Stomach (tissue), 9 donors: ENCODE measurements around the gene CCDC137. TPM values are rescaled to one million over a fixed set of nuclear protein-coding genes. Genes with fewer than 3 reads are reported as not detected.

Experiments used
- DNase-seq, 2 donors: peaks; one replicate each; pipeline versions ENCODE4 v3.0.0 to v3.0.0-alpha.2; 2013 to 2019
- H3K27ac ChIP-seq, 5 donors: fragments of 200-600 bp in 4 of 5; sonication (generic) in 4 of 5; one replicate each; pipeline ENCODE4 v1.5.1; 2013 to 2019; ENCODE audit warnings: mild to moderate bottlenecking in 1 of 5, moderate library complexity in 1 of 5
- H3K27me3 ChIP-seq, 3 donors: fragments of 200-600 bp; sonication (generic); one replicate each; pipeline ENCODE4 v1.5.1; 2017 to 2019; ENCODE audit warnings: mixed run types in 1 of 3
- H3K36me3 ChIP-seq, 4 donors: fragments of 200-600 bp; sonication (generic); 1 replicate in 3 of 4; 2 replicates in 1 of 4; pipeline ENCODE4 v1.5.1; 2016 to 2019
- H3K4me1 ChIP-seq, 4 donors: fragments of 200-600 bp; sonication (generic); one replicate each; pipeline ENCODE4 v1.5.1; 2016 to 2019
- H3K4me3 ChIP-seq, 4 donors: fragments of 200-600 bp; sonication (generic) in 3 of 4; one replicate each; pipeline ENCODE4 v1.5.1; 2016 to 2019; ENCODE audit warnings: mild to moderate bottlenecking in 1 of 4
- H3K9me3 ChIP-seq, 4 donors: fragments of 200-600 bp; sonication (generic); one replicate each; pipeline ENCODE4 v1.5.1; 2016 to 2019
- CTCF ChIP-seq, 7 experiments: fragments of 450-650 bp in 4 of 7; fragments of 200-600 bp in 3 of 7; sonication (generic) in 3 of 7; IDR thresholded peaks; one replicate each; pipeline ENCODE4 v1.5.1; 2016 to 2019; ENCODE audit warnings: antibody characterized with exemption in 7 of 7, control low read depth in 2 of 7, mild to moderate bottlenecking in 1 of 7
- EP300 ChIP-seq: sonication (generic); formaldehyde crosslinking; IDR thresholded peaks from one replicate; pipeline ENCODE4 v1.6.1; 2017; ENCODE audit warnings: antibody characterized with exemption
- POLR2A ChIP-seq, 4 donors: fragments of 450-650 bp; IDR thresholded peaks; one replicate each; pipeline ENCODE4 v1.6.1; 2016; ENCODE audit warnings: antibody characterized with exemption in 4 of 4, control low read depth in 2 of 4, mild to moderate bottlenecking in 1 of 4, moderate library complexity in 1 of 4
- POLR2AphosphoS5 ChIP-seq, 3 donors: sonication (generic); formaldehyde crosslinking; IDR thresholded peaks; one replicate each; pipeline ENCODE4 v1.6.1; 2016; ENCODE audit warnings: antibody characterized with exemption in 3 of 3
- WGBS, 5 donors: extraction: QIAGEN DNeasy Blood & Tissue Kit in 3 of 5; methylation state at CpG; one replicate each; pipeline versions ENCODE4 v1.1.5 to v1.1.7; 2013 to 2018; 5-methylcytosine and 5-hydroxymethylcytosine counted together
- intact Hi-C: fragments of 100-400 bp; cut with DNase I; formaldehyde crosslinking; loops from one replicate; pipeline ENCODE4 v1.15.1; 2023; ENCODE audit warnings: low total_unique reads
- polyA plus RNA-seq, 3 donors: library from polyadenylated mRNA; stranded (reverse); fragments of 200-250 nt; gene quantifications; one replicate each; pipeline ENCODE4 v1.2.3, GENCODE V29; 2013
- total RNA-seq, 5 donors: library from RNA; depleted of rRNA; stranded (reverse); fragments of >200 nt; gene quantifications; one replicate each; pipeline versions ENCODE4 v1.1.0 to v1.2.3, GENCODE V29; 2014 to 2016
- donor health status: healthy with polysubstance abuse.
- donor health status: Bipolar disorder and iron deficiency.
- donor health status: healthy.

The CCDC137 gene
- total and polyA plus RNA-seq, 8 donors, result 0.58 to 279 (median 19.6) TPM

- Histone ChIP-seq H3K9me3 (no peaks in the 10 kb centered on the region), H3K36me3 (peaks cover 0 to 23% (median 16%) of the 10 kb centered on the region in 4 donors), H3K27ac (no peak overlapping the region), H3K4me1 (peaks cover 20 to 31% (median 27%) of the 10 kb centered on the region in 4 donors), H3K27me3 (no peaks in the 10 kb centered on the region), H3K4me3 (no peak overlapping the region)
- WGBS, 5 donors, result 79 to 86% (median 86%) methylated on average over 11 of the region's 11 CpGs
- TF ChIP-seq POLR2AphosphoS5 (IDR thresholded peaks at IDR 0.05) (no peak), EP300 (no peak), POLR2A (IDR thresholded peaks at IDR 0.05) (no peak), CTCF (IDR thresholded peaks at IDR 0.05) (no peak)
- intact Hi-C loops, result no loop called here
- DNase-seq, result no peak
Measured at GRCh38 chr17:81680150-81680549, 13.6 kb downstream of the CCDC137 start.

GRCh38 chr17:81681672-81682071 is 15.1 kb downstream of the CCDC137 start:
- no peak overlapping the region for H3K27ac ChIP-seq
- no peak for DNase-seq
- H3K36me3 ChIP-seq, result peaks cover 7 to 37% (median 29%) of the 10 kb centered on the region in 4 donors
- no peaks in the 10 kb centered on the region for H3K9me3 ChIP-seq
- no peak overlapping the region for H3K4me3 ChIP-seq
- TF ChIP-seq EP300 (no peak), POLR2A (IDR thresholded peaks at IDR 0.05) (no peak), CTCF (IDR thresholded peaks at IDR 0.05) (no peak), POLR2AphosphoS5 (IDR thresholded peaks at IDR 0.05) (no peak)
- intact Hi-C loops, result no loop called here
- no peaks in the 10 kb centered on the region for H3K27me3 ChIP-seq
- H3K4me1 ChIP-seq, result peaks cover 27 to 42% (median 37%) of the 10 kb centered on the region in 4 donors
- 68 to 79% (median 72%) methylated on average over 17 of the region's 17 CpGs for WGBS, 5 donors

DNA sequence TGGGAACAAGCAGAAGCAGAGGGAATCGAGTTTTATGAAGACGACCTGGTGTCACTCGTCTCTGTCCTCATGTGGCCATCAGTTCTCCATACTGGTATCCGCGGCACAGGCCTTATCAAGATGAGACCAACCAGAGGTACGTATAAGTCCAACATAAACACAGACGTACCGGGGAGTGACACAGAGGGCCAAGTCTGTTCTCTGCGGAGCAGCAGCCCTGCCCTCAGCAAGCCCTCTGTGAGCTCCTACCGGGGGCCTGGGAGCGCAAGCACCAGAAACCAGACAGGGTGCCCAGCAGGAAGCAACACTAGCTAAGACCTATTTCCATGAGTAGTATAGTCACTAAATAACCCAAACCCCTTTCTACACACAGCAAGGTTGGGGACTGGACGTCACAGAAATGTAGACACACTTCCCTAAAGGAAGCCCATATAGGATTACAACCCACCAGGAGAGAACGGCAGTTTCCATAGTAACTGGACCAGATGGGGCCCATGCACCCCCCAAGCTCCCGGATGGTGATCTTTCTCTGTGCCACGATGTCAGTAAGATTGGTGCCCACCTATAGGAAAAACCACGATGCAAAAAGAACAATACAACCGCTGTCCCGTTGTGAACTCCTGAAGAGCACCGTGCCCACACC is 16.1 kb downstream of the CCDC137 start:
- H3K9me3 ChIP-seq, result no peaks in the 10 kb centered on the region

GRCh38 chr17:81683208-81683583 is 16.7 kb downstream of the CCDC137 start:
- intact Hi-C loops, result no loop called here
- no peaks in the 10 kb centered on the region for H3K9me3 ChIP-seq
- peaks cover 21 to 52% (median 44%) of the 10 kb centered on the region in 4 donors for H3K36me3 ChIP-seq
- TF ChIP-seq POLR2A (IDR thresholded peaks at IDR 0.05) (no peak), POLR2AphosphoS5 (IDR thresholded peaks at IDR 0.05) (no peak), EP300 (no peak), CTCF (IDR thresholded peaks at IDR 0.05) (no peak)
- H3K27ac ChIP-seq, result peak overlapping the region; percentile 69 to 93 (median 87)
- no peaks in the 10 kb centered on the region for H3K27me3 ChIP-seq
- peak overlapping the region; percentile 87 to 100 (median 96) for H3K4me3 ChIP-seq
- WGBS, 5 donors, result 0 to 1% (median 0%) methylated on average over 20 to 37 of the region's 37 CpGs
- DNase-seq, result no peak
- peaks cover 27 to 44% (median 37%) of the 10 kb centered on the region in 4 donors for H3K4me1 ChIP-seq

More for the DNA sequence above, 16.1 kb downstream of the CCDC137 start:
- H3K36me3 ChIP-seq, result peaks cover 16 to 47% (median 39%) of the 10 kb centered on the region in 4 donors
- WGBS, 5 donors, result 24 to 42% (median 34%) methylated on average over 19 of the region's 19 CpGs
- no peak for DNase-seq
- H3K27me3 ChIP-seq, result no peaks in the 10 kb centered on the region
- peak overlapping the region; percentile 87 to 100 (median 96) for H3K4me3 ChIP-seq
- H3K27ac ChIP-seq, result peak overlapping the region; percentile 69 to 93 (median 87)
- intact Hi-C loops, result no loop called here
- peaks cover 27 to 44% (median 37%) of the 10 kb centered on the region in 4 donors for H3K4me1 ChIP-seq
- TF ChIP-seq CTCF (IDR thresholded peaks at IDR 0.05), result no peak
- no peak for TF ChIP-seq POLR2AphosphoS5 (IDR thresholded peaks at IDR 0.05)
- no peak for TF ChIP-seq POLR2A (IDR thresholded peaks at IDR 0.05)
- no peak for TF ChIP-seq EP300
